ENCODE data around the gene LGSN.
"Not testable (repeated sequence)": the region's sequence is repeated elsewhere in the genome, so short reads cannot be mapped to it uniquely, and the experiment has no call there.

LGSN gene

DNA sequence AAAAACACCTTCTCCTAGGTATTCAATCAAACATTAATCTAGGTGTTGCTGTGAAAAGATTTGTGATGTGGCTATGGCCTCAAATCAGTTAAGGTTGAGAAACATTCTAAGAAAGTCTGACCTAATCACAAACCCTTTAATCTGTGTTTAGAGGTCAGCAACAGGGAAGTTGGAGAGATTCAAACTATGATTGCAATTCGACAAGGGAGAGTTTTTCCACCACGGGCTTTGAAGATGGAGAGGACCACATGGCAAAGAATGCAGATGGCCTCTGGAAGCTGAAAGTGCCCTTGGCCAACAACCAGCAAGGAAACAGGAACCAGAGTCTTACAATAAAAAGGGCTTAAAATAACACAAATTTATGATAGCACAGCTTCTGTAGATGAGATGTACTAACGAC lies 29.6 kb upstream of the LGSN start:
- TF ChIP-seq, protein P1, sequence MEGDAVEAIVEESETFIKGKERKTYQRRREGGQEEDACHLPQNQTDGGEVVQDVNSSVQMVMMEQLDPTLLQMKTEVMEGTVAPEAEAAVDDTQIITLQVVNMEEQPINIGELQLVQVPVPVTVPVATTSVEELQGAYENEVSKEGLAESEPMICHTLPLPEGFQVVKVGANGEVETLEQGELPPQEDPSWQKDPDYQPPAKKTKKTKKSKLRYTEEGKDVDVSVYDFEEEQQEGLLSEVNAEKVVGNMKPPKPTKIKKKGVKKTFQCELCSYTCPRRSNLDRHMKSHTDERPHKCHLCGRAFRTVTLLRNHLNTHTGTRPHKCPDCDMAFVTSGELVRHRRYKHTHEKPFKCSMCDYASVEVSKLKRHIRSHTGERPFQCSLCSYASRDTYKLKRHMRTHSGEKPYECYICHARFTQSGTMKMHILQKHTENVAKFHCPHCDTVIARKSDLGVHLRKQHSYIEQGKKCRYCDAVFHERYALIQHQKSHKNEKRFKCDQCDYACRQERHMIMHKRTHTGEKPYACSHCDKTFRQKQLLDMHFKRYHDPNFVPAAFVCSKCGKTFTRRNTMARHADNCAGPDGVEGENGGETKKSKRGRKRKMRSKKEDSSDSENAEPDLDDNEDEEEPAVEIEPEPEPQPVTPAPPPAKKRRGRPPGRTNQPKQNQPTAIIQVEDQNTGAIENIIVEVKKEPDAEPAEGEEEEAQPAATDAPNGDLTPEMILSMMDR (IDR thresholded peaks at IDR 0.05; ENCODE audit: low read depth, low read length), result no peak
- H3K4me3 ChIP-seq (ENCODE audit: low read depth, low read length), result no peak overlapping the region

GRCh38 chr6:63348836-63349235 lies 29.1 kb upstream of the LGSN start:
- no peak overlapping the region for H3K4me3 ChIP-seq (ENCODE audit: low read depth, low read length)
- TF ChIP-seq, protein P1 (IDR thresholded peaks at IDR 0.05; ENCODE audit: low read depth, low read length), result no peak

DNA sequence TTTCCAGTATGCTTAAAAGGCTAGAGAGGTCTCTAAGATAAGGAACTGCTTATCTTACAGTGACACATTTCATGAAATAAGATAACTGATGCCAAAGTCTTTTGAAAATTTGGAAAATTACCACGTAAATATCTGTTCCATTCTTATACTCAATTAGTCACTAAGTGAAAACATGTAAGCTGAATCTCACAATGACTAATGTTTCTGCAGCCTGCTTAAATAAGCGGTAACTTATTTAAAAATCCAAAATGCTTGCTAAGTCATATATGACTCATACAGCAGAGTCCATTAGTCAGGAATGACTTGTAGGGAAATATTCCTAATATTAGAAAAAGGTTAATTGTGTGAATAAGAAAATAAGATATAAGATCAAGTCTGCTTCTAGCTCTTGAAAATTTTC lies 27.8 kb upstream of the LGSN start:
- no peak overlapping the region for H3K4me3 ChIP-seq (ENCODE audit: low read depth, low read length)

DNA sequence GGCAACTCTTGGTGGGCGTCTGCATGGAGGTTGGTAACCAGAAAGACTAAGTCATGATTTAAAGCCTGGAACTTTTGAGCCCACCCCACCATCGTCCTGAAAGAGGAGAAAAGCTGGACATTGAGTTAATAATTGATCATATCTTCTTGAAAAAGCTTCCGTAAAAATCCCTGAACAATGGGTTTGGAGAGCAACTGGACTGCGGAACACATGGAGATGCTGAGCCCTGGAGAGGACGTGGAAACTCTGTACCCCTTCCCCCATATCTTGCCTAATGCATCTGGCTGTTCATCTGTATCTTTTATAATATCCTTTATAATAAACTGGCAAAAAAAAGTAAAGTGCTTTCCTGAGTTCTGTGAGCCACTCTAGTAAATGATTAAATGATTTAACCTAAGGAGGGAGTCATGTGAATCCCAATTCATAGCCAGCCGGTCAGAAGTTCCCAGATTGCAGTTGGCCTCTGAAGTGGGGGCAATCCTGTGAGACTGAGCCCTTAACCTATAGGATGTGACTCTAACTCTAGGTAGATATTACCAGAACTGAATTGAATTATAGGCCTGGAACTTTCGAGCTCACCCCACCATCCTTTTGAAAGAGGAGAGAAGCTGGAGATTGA lies 26.5 kb upstream of the LGSN start:
- TF ChIP-seq, protein P1 (IDR thresholded peaks at IDR 0.05; ENCODE audit: low read depth, low read length), result no peak
- H3K4me3 ChIP-seq (ENCODE audit: low read depth, low read length), result no peak overlapping the region

More for the DNA sequence above, 27.8 kb upstream of the LGSN start:
- TF ChIP-seq, protein P1 (IDR thresholded peaks at IDR 0.05; ENCODE audit: low read depth, low read length), result no peak

- TF ChIP-seq, protein P1 (IDR thresholded peaks at IDR 0.05; ENCODE audit: low read depth, low read length), result no peak
These were observed 20.6 kb upstream of the LGSN start for GRCh38 chr6:63340351-63340750.

DNA sequence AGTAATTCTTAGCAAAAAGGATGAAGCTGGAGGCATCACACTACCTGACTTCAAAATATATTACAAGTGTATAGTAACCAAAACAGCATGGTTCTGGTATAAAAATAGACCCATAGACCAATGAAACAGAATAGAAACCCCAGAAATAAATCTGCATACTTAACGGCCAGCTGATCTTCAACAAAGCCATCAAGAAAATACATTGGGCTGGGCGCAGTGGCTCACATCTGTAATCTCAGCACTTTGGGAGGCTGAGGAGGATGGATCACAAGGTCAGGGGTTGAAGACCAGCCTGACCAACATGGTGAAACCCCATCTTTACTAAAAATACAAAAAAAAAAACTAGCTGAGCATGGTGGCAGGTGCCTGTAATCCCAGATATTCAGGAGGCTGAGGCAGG lies 14.9 kb upstream of the LGSN start:
- H3K4me3 ChIP-seq (ENCODE audit: low read depth, low read length), result not testable (repeated sequence)

More at GRCh38 chr6:63340351-63340750, 20.6 kb upstream of the LGSN start:
- H3K4me3 ChIP-seq (ENCODE audit: low read depth, low read length), result no peak overlapping the region

GRCh38 chr6:63333440-63333839 lies 13.7 kb upstream of the LGSN start:
- H3K4me3 ChIP-seq (ENCODE audit: low read depth, low read length), result no peak overlapping the region
- TF ChIP-seq, protein P1 (IDR thresholded peaks at IDR 0.05; ENCODE audit: low read depth, low read length), result no peak

DNA sequence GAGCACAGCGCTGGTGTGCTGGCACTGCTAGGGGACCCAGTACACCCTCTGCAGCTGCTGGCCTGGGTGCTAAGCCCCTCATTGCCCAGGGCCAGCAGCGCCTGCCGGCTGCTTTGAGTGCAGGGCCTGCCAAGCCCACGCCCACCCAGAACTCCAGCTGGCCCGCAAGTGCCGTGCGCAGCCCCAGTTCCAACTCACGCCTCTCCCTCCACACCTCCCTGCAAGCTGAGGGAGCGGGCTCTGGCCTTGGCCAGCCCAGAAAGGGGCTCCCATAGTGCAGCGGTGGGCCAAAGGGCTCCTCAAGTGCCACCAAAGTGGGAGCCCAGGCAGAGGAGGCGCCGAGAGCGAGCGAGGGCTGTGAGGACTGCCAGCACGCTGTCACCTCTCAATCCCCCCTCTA lies 6.8 kb upstream of the LGSN start:
- H3K4me3 ChIP-seq (ENCODE audit: low read depth, low read length), result not testable (repeated sequence)
